GM23338 (cell line): Measurements from ENCODE around the gene SLC39A11. TPM values are rescaled to one million over a fixed set of nuclear protein-coding genes. Genes with fewer than 3 reads are reported as not detected.

Experiments
- ATAC-seq: fragments of 200-7000 bp; cut with Tn5 transposase; 3 replicates; pipeline ENCODE4 v1.9.1; 2020
- DNase-seq: peaks from one replicate; pipeline ENCODE4 v3.0.0-alpha.2; 2015; ENCODE audit warnings: low spot score
- H2AFZ ChIP-seq: fragments of 200-600 bp; sonication (generic); 2 replicates; pipeline ENCODE4 v1.8.0; 2016; ENCODE audit warnings: antibody characterized with exemption, mild to moderate bottlenecking, moderate library complexity
- H3F3A ChIP-seq: fragments of 200-600 bp; sonication (generic); replicated peaks from 2 replicates; pipeline ENCODE4 v1.8.0; 2017; ENCODE audit warnings: antibody characterized with exemption, mixed run types, low read depth
- H3K27ac ChIP-seq: fragments of 200-600 bp; sonication (generic); 2 replicates; pipeline ENCODE4 v1.6.1; 2016; ENCODE audit warnings: low read depth
- H3K27me3 ChIP-seq: fragments of 200-600 bp; sonication (generic); 2 replicates; pipeline ENCODE4 v1.8.0; 2016; ENCODE audit warnings: mild to moderate bottlenecking, mixed run types, moderate library complexity; ENCODE audit not compliant: insufficient read depth
- H3K36me3 ChIP-seq: fragments of 200-600 bp; sonication (generic); 2 replicates; pipeline ENCODE4 v1.8.0; 2016; ENCODE audit warnings: mild to moderate bottlenecking; ENCODE audit not compliant: insufficient read depth
- H3K4me1 ChIP-seq: fragments of 200-600 bp; sonication (generic); 2 replicates; pipeline ENCODE4 v1.8.0; 2016; ENCODE audit warnings: mild to moderate bottlenecking, moderate library complexity; ENCODE audit not compliant: insufficient read depth
- H3K4me2 ChIP-seq: fragments of 200-600 bp; sonication (generic); 2 replicates; pipeline ENCODE4 v1.7.1; 2017; ENCODE audit warnings: mixed run types
- H3K4me3 ChIP-seq: fragments of 200-600 bp; sonication (generic); 2 replicates; pipeline ENCODE4 v1.6.1; 2016; ENCODE audit warnings: mixed run types
- H3K79me2 ChIP-seq: fragments of 200-600 bp; sonication (generic); replicated peaks from 2 replicates; pipeline ENCODE4 v1.8.0; 2017; ENCODE audit warnings: mild to moderate bottlenecking; ENCODE audit not compliant: insufficient read depth
- H3K9me2 ChIP-seq: fragments of 200-600 bp; sonication (generic); 2 replicates; pipeline ENCODE4 v1.8.0; 2017; ENCODE audit not compliant: insufficient read depth
- H4K20me1 ChIP-seq: fragments of 200-600 bp; sonication (generic); replicated peaks from 2 replicates; pipeline ENCODE4 v1.8.0; 2017; ENCODE audit warnings: mild to moderate bottlenecking; ENCODE audit not compliant: insufficient read depth
- H3K27ac Mint-ChIP-seq: 2 replicates; pipeline ENCODE4 v1.8.0; 2020; ENCODE audit warnings: inconsistent platforms, mild to moderate bottlenecking, moderate library complexity, mixed read lengths
- H3K27me3 Mint-ChIP-seq: 3 replicates; pipeline ENCODE4 v1.8.0; 2022; ENCODE audit warnings: low read depth, mild to moderate bottlenecking, moderate library complexity, mixed read lengths, inconsistent platforms; ENCODE audit not compliant: insufficient read depth, poor library complexity
- H3K36me3 Mint-ChIP-seq: 3 replicates; pipeline ENCODE4 v1.8.0; 2021; ENCODE audit warnings: low read depth, mild to moderate bottlenecking, inconsistent platforms, moderate library complexity, mixed read lengths
- H3K4me1 Mint-ChIP-seq: 3 replicates; pipeline ENCODE4 v1.8.0; 2020; ENCODE audit warnings: mild to moderate bottlenecking, inconsistent platforms, mixed read lengths
- H3K4me3 Mint-ChIP-seq: 3 replicates; pipeline ENCODE4 v1.8.0; 2021; ENCODE audit warnings: moderate library complexity, mild to moderate bottlenecking, inconsistent platforms, mixed read lengths
- H3K9me3 Mint-ChIP-seq: 3 replicates; pipeline ENCODE4 v1.8.0; 2020; ENCODE audit warnings: moderate library complexity, mild to moderate bottlenecking, inconsistent platforms, mixed read lengths
- CREB1 ChIP-seq: fragments of 250-450 bp; sonication (Bioruptor Pico); IDR thresholded peaks from 2 replicates; pipeline ENCODE4 v1.5.0; 2020; ENCODE audit warnings: low read depth, mild to moderate bottlenecking, moderate library complexity
- CTCF ChIP-seq, 2 experiments: fragments of 200-600 bp in 1 of 2; sonication (generic) in 1 of 2; conservative IDR thresholded peaks; 2 replicates each; pipeline versions ENCODE4 v1.5.1 to v1.6.1; 2016 to 2017; ENCODE audit warnings: antibody characterized with exemption in 2 of 2, low read depth in 2 of 2, mild to moderate bottlenecking in 2 of 2, moderate library complexity in 1 of 2
- EZH2 ChIP-seq: fragments of 200-600 bp; sonication (generic); IDR thresholded peaks from one replicate; pipeline ENCODE4 v1.8.0; 2017; ENCODE audit warnings: antibody characterized with exemption, mild to moderate bottlenecking, low read depth; ENCODE audit not compliant: unreplicated experiment
- EZH2phosphoT487 ChIP-seq: fragments of 200-600 bp; sonication (generic); IDR thresholded peaks from one replicate; pipeline ENCODE4 v1.8.1; 2018; ENCODE audit warnings: antibody characterized with exemption; ENCODE audit not compliant: unreplicated experiment
- JUNB ChIP-seq: IDR thresholded peaks from one replicate; pipeline ENCODE4 v1.6.1; 2016; ENCODE audit warnings: antibody characterized with exemption; ENCODE audit not compliant: unreplicated experiment
- NANOG ChIP-seq: IDR thresholded peaks from 2 replicates; pipeline ENCODE4 v1.6.1; 2016; ENCODE audit warnings: antibody characterized with exemption, borderline replicate concordance
- POLR2AphosphoS5 ChIP-seq: IDR thresholded peaks from 2 replicates; pipeline ENCODE4 v1.6.1; 2016; ENCODE audit warnings: antibody characterized with exemption, low read depth
- STAT1 ChIP-seq: IDR thresholded peaks from one replicate; pipeline ENCODE4 v1.6.1; 2016; ENCODE audit warnings: antibody characterized with exemption; ENCODE audit not compliant: unreplicated experiment
- ZNF114 ChIP-seq: fragments of 250-450 bp; sonication (Bioruptor Pico); IDR thresholded peaks from 2 replicates; pipeline ENCODE4 v1.5.0; 2020; ENCODE audit warnings: mild to moderate bottlenecking, moderate library complexity
- ZNF331 ChIP-seq: fragments of 250-450 bp; sonication (Bioruptor Pico); IDR thresholded peaks from 2 replicates; pipeline ENCODE4 v1.5.0; 2020; ENCODE audit warnings: low read depth, mild to moderate bottlenecking, moderate library complexity
- ZNF462 ChIP-seq: fragments of 250-450 bp; sonication (Bioruptor Pico); IDR thresholded peaks from 2 replicates; pipeline ENCODE4 v1.5.0; 2020; ENCODE audit warnings: mild to moderate bottlenecking, moderate library complexity
- polyA plus RNA-seq: library from polyadenylated mRNA; unstranded; fragments of >200 nt; fragmentation: Nextera tagmentation; extraction: Ambion mirVana; gene quantifications from 2 replicates; pipeline ENCODE4 v1.2.1, GENCODE V29; 2016
- total RNA-seq: library from RNA; depleted of rRNA; stranded (reverse); fragments of >200 nt; shearing (Covaris generic); gene quantifications from 2 replicates; pipeline ENCODE4 v1.2.3, GENCODE V29; 2014
- TF ChIP-seq, protein P1 (sequence below): IDR thresholded peaks from 2 replicates; pipeline ENCODE4 v1.6.1; 2016; ENCODE audit warnings: antibody characterized with exemption
- TF ChIP-seq, protein P2 (sequence below): IDR thresholded peaks from one replicate; pipeline ENCODE4 v1.6.1; 2018; ENCODE audit warnings: antibody characterized with exemption; ENCODE audit not compliant: unreplicated experiment

SLC39A11 gene
- total and polyA plus RNA-seq, 2 experiments from 2014 or later, result 10.8 to 18.1 TPM

DNA sequence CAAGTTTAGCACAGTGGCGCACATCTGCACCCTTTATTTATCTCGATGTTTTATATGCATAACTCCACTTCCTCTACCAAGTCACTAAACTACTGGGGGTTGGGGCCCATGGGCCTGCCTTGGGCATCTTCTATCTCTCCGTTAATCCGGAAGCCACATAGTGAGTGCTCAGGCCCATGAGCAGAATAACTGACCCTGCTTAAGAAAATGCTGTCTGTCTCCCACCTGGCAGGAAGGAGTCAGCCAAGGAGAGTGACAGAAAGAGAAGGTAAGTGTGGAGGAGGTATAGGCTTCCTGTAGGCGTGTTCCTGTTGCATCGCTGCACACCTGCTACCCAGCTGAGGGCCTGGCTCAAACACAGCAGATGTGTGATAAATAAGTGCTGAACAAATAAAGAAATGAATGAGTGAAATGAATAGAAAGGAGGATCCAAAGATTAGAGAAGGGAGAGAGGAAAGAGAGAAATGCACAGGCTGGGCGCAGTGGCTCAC is 320.1 kb downstream of the SLC39A11 start:
- H3K4me3 Mint-ChIP-seq, result no peak overlapping the region
- H3K4me2 ChIP-seq, result no peak overlapping the region
- TF ChIP-seq EZH2, result no peak
- no peak for TF ChIP-seq JUNB
- no peak for TF ChIP-seq STAT1
- no peak for TF ChIP-seq ZNF331
- TF ChIP-seq ZNF114 (CRISPR knock-in tag), result no peak
- TF ChIP-seq, protein P1, sequence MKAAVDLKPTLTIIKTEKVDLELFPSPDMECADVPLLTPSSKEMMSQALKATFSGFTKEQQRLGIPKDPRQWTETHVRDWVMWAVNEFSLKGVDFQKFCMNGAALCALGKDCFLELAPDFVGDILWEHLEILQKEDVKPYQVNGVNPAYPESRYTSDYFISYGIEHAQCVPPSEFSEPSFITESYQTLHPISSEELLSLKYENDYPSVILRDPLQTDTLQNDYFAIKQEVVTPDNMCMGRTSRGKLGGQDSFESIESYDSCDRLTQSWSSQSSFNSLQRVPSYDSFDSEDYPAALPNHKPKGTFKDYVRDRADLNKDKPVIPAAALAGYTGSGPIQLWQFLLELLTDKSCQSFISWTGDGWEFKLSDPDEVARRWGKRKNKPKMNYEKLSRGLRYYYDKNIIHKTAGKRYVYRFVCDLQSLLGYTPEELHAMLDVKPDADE, result no peak
- TF ChIP-seq EZH2phosphoT487, result no peak
- TF ChIP-seq, protein P2, sequence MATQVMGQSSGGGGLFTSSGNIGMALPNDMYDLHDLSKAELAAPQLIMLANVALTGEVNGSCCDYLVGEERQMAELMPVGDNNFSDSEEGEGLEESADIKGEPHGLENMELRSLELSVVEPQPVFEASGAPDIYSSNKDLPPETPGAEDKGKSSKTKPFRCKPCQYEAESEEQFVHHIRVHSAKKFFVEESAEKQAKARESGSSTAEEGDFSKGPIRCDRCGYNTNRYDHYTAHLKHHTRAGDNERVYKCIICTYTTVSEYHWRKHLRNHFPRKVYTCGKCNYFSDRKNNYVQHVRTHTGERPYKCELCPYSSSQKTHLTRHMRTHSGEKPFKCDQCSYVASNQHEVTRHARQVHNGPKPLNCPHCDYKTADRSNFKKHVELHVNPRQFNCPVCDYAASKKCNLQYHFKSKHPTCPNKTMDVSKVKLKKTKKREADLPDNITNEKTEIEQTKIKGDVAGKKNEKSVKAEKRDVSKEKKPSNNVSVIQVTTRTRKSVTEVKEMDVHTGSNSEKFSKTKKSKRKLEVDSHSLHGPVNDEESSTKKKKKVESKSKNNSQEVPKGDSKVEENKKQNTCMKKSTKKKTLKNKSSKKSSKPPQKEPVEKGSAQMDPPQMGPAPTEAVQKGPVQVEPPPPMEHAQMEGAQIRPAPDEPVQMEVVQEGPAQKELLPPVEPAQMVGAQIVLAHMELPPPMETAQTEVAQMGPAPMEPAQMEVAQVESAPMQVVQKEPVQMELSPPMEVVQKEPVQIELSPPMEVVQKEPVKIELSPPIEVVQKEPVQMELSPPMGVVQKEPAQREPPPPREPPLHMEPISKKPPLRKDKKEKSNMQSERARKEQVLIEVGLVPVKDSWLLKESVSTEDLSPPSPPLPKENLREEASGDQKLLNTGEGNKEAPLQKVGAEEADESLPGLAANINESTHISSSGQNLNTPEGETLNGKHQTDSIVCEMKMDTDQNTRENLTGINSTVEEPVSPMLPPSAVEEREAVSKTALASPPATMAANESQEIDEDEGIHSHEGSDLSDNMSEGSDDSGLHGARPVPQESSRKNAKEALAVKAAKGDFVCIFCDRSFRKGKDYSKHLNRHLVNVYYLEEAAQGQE, result no peak
- no peak for TF ChIP-seq ZNF462
- TF ChIP-seq CTCF (conservative IDR thresholded peaks at IDR 0.05; ENCODE audit: low read depth in 2 of 2), result no peak
- no peak for TF ChIP-seq POLR2AphosphoS5
- TF ChIP-seq CREB1 (CRISPR knock-in tag), result no peak
- TF ChIP-seq NANOG, result no peak
- H3K27me3 ChIP-seq, result no peaks in the 10 kb centered on the region
- ATAC-seq (no peak), DNase-seq (no peak)
- H3K27me3 Mint-ChIP-seq, result peaks cover 3% of the 10 kb centered on the region
- H3K36me3 Mint-ChIP-seq, result peaks cover 18% of the 10 kb centered on the region
- H3K4me1 ChIP-seq, result peaks cover 10% of the 10 kb centered on the region; the same call in 1 of the 2 replicates
- no peaks in the 10 kb centered on the region; the same call in 1 of the 2 replicates for H3K9me2 ChIP-seq
- no peaks in the 10 kb centered on the region for H3K36me3 ChIP-seq
- peaks cover 15% of the 10 kb centered on the region; the same call in 2 of the 3 replicates for H3K4me1 Mint-ChIP-seq
- no peak overlapping the region for H3K4me3 ChIP-seq
- H3K9me3 Mint-ChIP-seq, result peaks cover 22% of the 10 kb centered on the region
- H2AFZ ChIP-seq, result no peak overlapping the region
- no peaks in the 10 kb centered on the region for H3F3A ChIP-seq
- H3K27ac Mint-ChIP-seq, result no peak overlapping the region
- H3K27ac ChIP-seq, result no peak overlapping the region
- no peaks in the 10 kb centered on the region for H3K79me2 ChIP-seq
- no peaks in the 10 kb centered on the region for H4K20me1 ChIP-seq
